Measurements from ENCODE around the gene PPOX.

- TF ChIP-seq CTCF (conservative IDR thresholded peaks at IDR 0.05; ENCODE audit: low read depth in 2 of 2) (no peak), POLR2AphosphoS5 (IDR thresholded peaks at IDR 0.05; ENCODE audit: low read depth) (no peak), EZH2 (IDR thresholded peaks at IDR 0.05; ENCODE audit: low read depth, unreplicated experiment) (no peak), REST (IDR thresholded peaks at IDR 0.05; ENCODE audit: unreplicated experiment) (no peak), EZH2phosphoT487 (IDR thresholded peaks at IDR 0.05; ENCODE audit: unreplicated experiment) (no peak), CREB1 (CRISPR knock-in tag; IDR thresholded peaks at IDR 0.05; ENCODE audit: low read depth) (no peak), NANOG (IDR thresholded peaks at IDR 0.05; ENCODE audit: borderline replicate concordance) (no peak), STAT1 (IDR thresholded peaks at IDR 0.05; ENCODE audit: unreplicated experiment) (no peak), ZNF331 (CRISPR knock-in tag; IDR thresholded peaks at IDR 0.05; ENCODE audit: low read depth) (no peak)
Observed at GRCh38 chr1:161218301-161219077, 52.3 kb downstream of the PPOX start.
